B cell (primary cell): Measurements from ENCODE around the gene PPP1R9A. TPM values are rescaled to one million over a fixed set of nuclear protein-coding genes. Genes with fewer than 3 reads are reported as not detected.

Experiments
- ATAC-seq: fragments of 200-7000 bp; cut with Tn5 transposase; one replicate; pipeline ENCODE4 v1.10.0; 2021; ENCODE audit warnings: low read depth, mild to moderate bottlenecking, moderate number of reproducible peaks, moderate library complexity
- CTCF ChIA-PET: fragments of 350-600 bp; sonication (Branson Sonifier 250); formaldehyde crosslinking; loops from one replicate; lab custom pipeline; 2021; ENCODE audit warnings: antibody characterized with exemption, inconsistent platforms; lab: Charles Lee
- POLR2A ChIA-PET: fragments of 350-600 bp; sonication (Branson Sonifier 250); formaldehyde crosslinking; loops from one replicate; lab custom pipeline; 2021; ENCODE audit warnings: antibody characterized with exemption; lab: Charles Lee
- DNase-seq: peaks from one replicate; pipeline ENCODE4 v3.0.0; 2013
- H2AFZ ChIP-seq: 2 replicates; pipeline ENCODE4 v1.6.1; 2012; ENCODE audit warnings: mild to moderate bottlenecking, low read depth, low read length; ENCODE audit not compliant: insufficient read depth, poor library complexity, severe bottlenecking
- H3K27ac ChIP-seq, 2 donors: 1 replicate in 1 of 2; 2 replicates in 1 of 2; pipeline ENCODE4 v1.5.1; 2012 to 2013; ENCODE audit warnings: low read length in 2 of 2, mild to moderate bottlenecking in 2 of 2, moderate library complexity in 1 of 2
- H3K27me3 ChIP-seq, 4 experiments: fragments of 200-600 bp in 1 of 4; sonication (generic) in 1 of 4; replicated peaks in 1 of 4; 1 replicate in 2 of 4; 2 replicates in 2 of 4; pipeline versions ENCODE4 v1.6.1 to v1.7.0; 2013 to 2016; ENCODE audit warnings: low read length in 3 of 4, mild to moderate bottlenecking in 2 of 4, mixed read lengths in 1 of 4, moderate library complexity in 1 of 4; ENCODE audit not compliant: insufficient read depth in 4 of 4, control insufficient read depth in 3 of 4; ENCODE audit errors: control extremely low read depth in 1 of 4
- H3K36me3 ChIP-seq, 2 experiments: replicated peaks in 1 of 2; 1 replicate in 1 of 2; 2 replicates in 1 of 2; pipeline versions ENCODE4 v1.6.1 to v1.7.1; 2013; ENCODE audit warnings: low read length in 1 of 2; ENCODE audit not compliant: insufficient read depth in 2 of 2, control insufficient read depth in 1 of 2; ENCODE audit errors: control extremely low read depth in 1 of 2, extremely low read depth in 1 of 2
- H3K4me1 ChIP-seq, 2 donors: fragments of 200-600 bp in 1 of 2; sonication (generic) in 1 of 2; 1 replicate in 1 of 2; 2 replicates in 1 of 2; pipeline versions ENCODE4 v1.5.1 to v1.6.1; 2013 to 2017; ENCODE audit warnings: low read length in 2 of 2; ENCODE audit not compliant: control insufficient read depth in 2 of 2, insufficient read depth in 2 of 2
- H3K4me2 ChIP-seq: replicated peaks from 2 replicates; pipeline ENCODE3; 2012; ENCODE audit warnings: mild to moderate bottlenecking, low read depth, low read length; ENCODE audit not compliant: poor library complexity, severe bottlenecking
- H3K4me3 ChIP-seq, 5 experiments: fragments of 200-600 bp in 1 of 5; sonication (generic) in 1 of 5; 1 replicate in 3 of 5; 2 replicates in 2 of 5; pipeline versions ENCODE4 v1.5.1 to v1.7.0; 2011 to 2016; ENCODE audit warnings: low read length in 4 of 5, mild to moderate bottlenecking in 4 of 5, low read depth in 2 of 5, control low read depth in 1 of 5, moderate library complexity in 1 of 5; ENCODE audit not compliant: insufficient read depth in 1 of 5; ENCODE audit errors: control extremely low read depth in 1 of 5, extremely low read depth in 1 of 5
- H3K79me2 ChIP-seq: fragments of 200-600 bp; sonication (generic); one replicate; pipeline ENCODE4 v1.6.0; 2016; ENCODE audit warnings: low read length; ENCODE audit not compliant: control insufficient read depth, insufficient read depth
- H3K9ac ChIP-seq: fragments of 200-600 bp; sonication (generic); 2 replicates; pipeline ENCODE4 v1.6.1; 2017; ENCODE audit warnings: mild to moderate bottlenecking, low read length, moderate library complexity
- H3K9me3 ChIP-seq, 3 donors: one replicate each; pipeline versions ENCODE4 v1.6.1 to v1.7.1; 2013; ENCODE audit warnings: low read length in 2 of 3; ENCODE audit not compliant: control insufficient read depth in 2 of 3, insufficient read depth in 1 of 3; ENCODE audit errors: control extremely low read depth in 1 of 3
- H4K20me1 ChIP-seq: 2 replicates; pipeline ENCODE4 v1.6.0; 2012; ENCODE audit warnings: mild to moderate bottlenecking, low read length; ENCODE audit not compliant: insufficient read depth, control insufficient read depth, poor library complexity, severe bottlenecking
- H3K27ac Mint-ChIP-seq: one replicate; pipeline ENCODE4 v1.8.0; 2021; ENCODE audit warnings: mixed read lengths
- H3K27me3 Mint-ChIP-seq: one replicate; pipeline ENCODE4 v1.8.0; 2021; ENCODE audit warnings: mixed read lengths
- H3K4me1 Mint-ChIP-seq: one replicate; pipeline ENCODE4 v1.8.0; 2021; ENCODE audit warnings: mixed read lengths
- H3K4me3 Mint-ChIP-seq: one replicate; pipeline ENCODE4 v1.8.0; 2021; ENCODE audit warnings: mixed read lengths
- H3K9me3 Mint-ChIP-seq: one replicate; pipeline ENCODE4 v1.8.0; 2022; ENCODE audit warnings: mixed read lengths; ENCODE audit not compliant: insufficient read depth
- CTCF ChIP-seq: fragments of 200-600 bp; IDR thresholded peaks from one replicate; pipeline ENCODE4 v1.8.0; 2022; ENCODE audit warnings: antibody characterized with exemption, mild to moderate bottlenecking
- EZH2 ChIP-seq: IDR thresholded peaks from 2 replicates; pipeline ENCODE4 v1.6.1; 2012; ENCODE audit warnings: borderline replicate concordance, low read depth, mild to moderate bottlenecking, moderate library complexity, low read length; ENCODE audit not compliant: insufficient read depth, poor library complexity, severe bottlenecking
- intact Hi-C: fragments of 100-400 bp; cut with micrococcal nuclease; formaldehyde crosslinking; loops from one replicate; pipeline ENCODE4 v1.10.0; 2022
- polyA plus RNA-seq: library from polyadenylated mRNA; depleted of rRNA; stranded (reverse); fragments of >200 nt; gene quantifications from 2 replicates; pipeline ENCODE4 v1.2.3, GENCODE V29; 2012
- total RNA-seq, 2 donors: library from RNA; stranded (reverse); fragments of 120-200 nt in 1 of 2; gene quantifications; 1 replicate in 1 of 2; 2 replicates in 1 of 2; pipeline versions ENCODE4 v1.2.3 to v1.2.4, GENCODE V29; 2013 to 2022

The PPP1R9A gene
- total and polyA plus RNA-seq, 2 donors (not counting 1 experiment from before 2014, with no cell fraction given): 1.1 to 4.8 TPM

- DNase-seq (no peak), ATAC-seq (no peak)
- Histone ChIP-seq H3K4me2 (no peak overlapping the region), H3K9ac (no peak overlapping the region), H3K36me3 (no peaks in the 10 kb centered on the region), H3K79me2 (no peaks in the 10 kb centered on the region), H3K27me3 (no peaks in the 10 kb centered on the region), H3K9me3 (no peaks in the 10 kb centered on the region), H3K4me1 (no peaks in the 10 kb centered on the region), H2AFZ (no peak overlapping the region), H3K4me3 (no peak overlapping the region), H4K20me1 (no peaks in the 10 kb centered on the region), H3K27ac (no peak overlapping the region)
- Mint-ChIP-seq H3K9me3 (no peaks in the 10 kb centered on the region), H3K4me1 (no peaks in the 10 kb centered on the region), H3K27me3 (no peaks in the 10 kb centered on the region), H3K4me3 (no peak overlapping the region), H3K27ac (no peak overlapping the region)
- intact Hi-C loops: no loop called here
- no peak for TF ChIP-seq EZH2
- TF ChIP-seq CTCF: no peak
- POLR2A ChIA-PET: no interaction called here
- CTCF ChIA-PET: no interaction called here
These were observed 348.3 kb downstream of the PPP1R9A start for GRCh38 chr7:95255691-95256090.

- CTCF ChIA-PET: no interaction called here
- Histone ChIP-seq H3K79me2 (no peaks in the 10 kb centered on the region), H3K4me1 (no peaks in the 10 kb centered on the region), H2AFZ (no peak overlapping the region), H3K4me3 (no peak overlapping the region), H3K27me3 (no peaks in the 10 kb centered on the region), H4K20me1 (no peaks in the 10 kb centered on the region), H3K9ac (no peak overlapping the region), H3K4me2 (no peak overlapping the region), H3K27ac (no peak overlapping the region), H3K9me3 (no peaks in the 10 kb centered on the region), H3K36me3 (no peaks in the 10 kb centered on the region)
- TF ChIP-seq EZH2 (no peak), CTCF (no peak)
- no peak overlapping the region for H3K4me3 Mint-ChIP-seq
- ATAC-seq: no peak
- H3K27ac Mint-ChIP-seq: no peak overlapping the region
- DNase-seq: no peak
- H3K4me1 Mint-ChIP-seq: no peaks in the 10 kb centered on the region
- POLR2A ChIA-PET: no interaction called here
- no peaks in the 10 kb centered on the region for H3K27me3 Mint-ChIP-seq
- no peaks in the 10 kb centered on the region for H3K9me3 Mint-ChIP-seq
- intact Hi-C loops: no loop called here
These were observed 354.6 kb downstream of the PPP1R9A start for GRCh38 chr7:95261895-95262415.
